HCT116 (cell line): ENCODE data around the gene LRRC2. TPM values are rescaled to one million over a fixed set of nuclear protein-coding genes. Genes with fewer than 3 reads are reported as not detected.

Experiments
- ATAC-seq: fragments of 200-7000 bp; cut with Tn5 transposase; 2 replicates; pipeline ENCODE4 v1.9.1; 2020; ENCODE audit warnings: mild to moderate bottlenecking, moderate library complexity
- BruUV-seq: library from RNA; stranded (reverse); fragments of 400-500 nt; replicated peaks from 2 replicates; lab custom pipeline; 2021; lab: Mats Ljungman, UMichigan
- CTCF ChIA-PET: fragments of 300-600 bp; sonication (Branson Sonifier 250); formaldehyde crosslinking; loops from one replicate; lab custom pipeline; 2021; ENCODE audit warnings: antibody characterized with exemption; lab: Charles Lee
- POLR2A ChIA-PET: fragments of 300-600, 350-600 bp; sonication (Branson Sonifier 250); formaldehyde crosslinking; loops from one replicate; lab custom pipeline; 2021; ENCODE audit warnings: antibody characterized with exemption; lab: Charles Lee
- RAD21 ChIA-PET, 2 experiments: fragments of 300-600 bp; sonication (Branson Sonifier 250); formaldehyde crosslinking; loops; one replicate each; lab custom pipeline; 2023; ENCODE audit warnings: low total read pairs in 2 of 2; ENCODE audit not compliant: uncharacterized antibody in 2 of 2, unreplicated experiment in 2 of 2, low non-redundant PET in 1 of 2; lab: Charles Lee
- DNase-seq: peaks from one replicate; pipeline ENCODE4 v3.0.0-alpha.2; 2010; ENCODE audit warnings: low read depth, low spot score
- H2AFZ ChIP-seq: fragments of 200-600 bp; shearing (Covaris generic), sonication (generic); 2 replicates; pipeline ENCODE4 v1.6.1; 2017; ENCODE audit warnings: low read depth, mixed run types, mixed read lengths, antibody characterized with exemption, low read length; ENCODE audit not compliant: poor library complexity, severe bottlenecking
- H3K27ac ChIP-seq: 2 replicates; pipeline ENCODE4 v1.5.1; 2012; ENCODE audit warnings: low read depth, low read length
- H3K27me3 ChIP-seq: fragments of 200-600 bp; sonication (generic); 2 replicates; pipeline ENCODE4 v1.6.1; 2016; ENCODE audit warnings: mixed run types, low read length, mixed read lengths; ENCODE audit not compliant: insufficient read depth
- H3K36me3 ChIP-seq, 2 experiments: fragments of 200-500 bp in 1 of 2; fragments of 200-600 bp in 1 of 2; sonication (Bioruptor generic) in 1 of 2; sonication (generic) in 1 of 2; 2 replicates each; pipeline versions ENCODE4 v1.5.1 to v1.6.1; 2014 to 2016; ENCODE audit warnings: low read length in 2 of 2, inconsistent platforms in 1 of 2, mixed read lengths in 1 of 2, mixed run types in 1 of 2; ENCODE audit not compliant: insufficient read depth in 2 of 2, control insufficient read depth in 1 of 2
- H3K4me1 ChIP-seq, 2 experiments: fragments of 200-600 bp in 1 of 2; sonication (generic) in 1 of 2; 2 replicates each; pipeline versions ENCODE4 v1.5.1 to v1.6.1; 2012 to 2017; ENCODE audit warnings: low read length in 2 of 2, inconsistent platforms in 1 of 2, mild to moderate bottlenecking in 1 of 2, mixed read lengths in 1 of 2, mixed run types in 1 of 2, moderate library complexity in 1 of 2; ENCODE audit not compliant: insufficient read depth in 2 of 2, control insufficient read depth in 1 of 2
- H3K4me2 ChIP-seq: fragments of 200-600 bp; sonication (generic); 2 replicates; pipeline ENCODE4 v1.6.1; 2017; ENCODE audit warnings: mixed run types, low read length, mixed read lengths
- H3K4me3 ChIP-seq, 2 experiments: fragments of 200-600 bp in 1 of 2; sonication (generic) in 1 of 2; replicated peaks in 1 of 2; 2 replicates each; pipeline ENCODE4 v1.5.1; 2011 to 2016; ENCODE audit warnings: low read length in 2 of 2, control low read depth in 1 of 2, low read depth in 1 of 2, mild to moderate bottlenecking in 1 of 2, mixed read lengths in 1 of 2, mixed run types in 1 of 2
- H3K79me2 ChIP-seq: fragments of 200-600 bp; sonication (generic); 2 replicates; pipeline ENCODE4 v1.6.1; 2017; ENCODE audit warnings: mild to moderate bottlenecking, mixed run types, low read length, moderate library complexity, mixed read lengths; ENCODE audit not compliant: insufficient read depth
- H3K9ac ChIP-seq: fragments of 200-600 bp; sonication (generic); 2 replicates; pipeline ENCODE4 v1.6.1; 2016; ENCODE audit warnings: low read length, mixed read lengths
- H3K9me2 ChIP-seq: fragments of 200-600 bp; sonication (generic), shearing (Covaris generic); 2 replicates; pipeline ENCODE4 v1.6.1; 2017; ENCODE audit warnings: mixed run types, mild to moderate bottlenecking, moderate library complexity; ENCODE audit not compliant: insufficient read depth
- H3K9me3 ChIP-seq, 2 experiments: fragments of 200-500 bp in 1 of 2; fragments of 200-600 bp in 1 of 2; sonication (Bioruptor generic) in 1 of 2; sonication (generic) in 1 of 2; 2 replicates each; pipeline ENCODE4 v1.6.1; 2014 to 2017; ENCODE audit warnings: low read length in 2 of 2, mixed read lengths in 2 of 2, inconsistent platforms in 1 of 2, low read depth in 1 of 2, mild to moderate bottlenecking in 1 of 2, mixed run types in 1 of 2, moderate library complexity in 1 of 2; ENCODE audit not compliant: control insufficient read depth in 1 of 2, insufficient read depth in 1 of 2
- H4K20me1 ChIP-seq: fragments of 200-600 bp; sonication (generic), shearing (Covaris generic); 2 replicates; pipeline ENCODE4 v1.6.1; 2017; ENCODE audit warnings: mixed run types, mild to moderate bottlenecking, moderate library complexity; ENCODE audit not compliant: insufficient read depth
- CBX3 ChIP-seq: IDR thresholded peaks from 2 replicates; pipeline ENCODE4 v1.6.1; 2012; ENCODE audit warnings: low read depth
- CEBPB ChIP-seq: IDR thresholded peaks from 2 replicates; pipeline ENCODE4 v1.6.1; 2012; ENCODE audit warnings: low read depth
- ELF1 ChIP-seq: IDR thresholded peaks from 2 replicates; pipeline ENCODE4 v1.6.1; 2012; ENCODE audit warnings: low read depth, borderline replicate concordance
- EZH2 ChIP-seq: fragments of 200-600 bp; sonication (generic); IDR thresholded peaks from 2 replicates; pipeline ENCODE4 v1.6.1; 2017; ENCODE audit warnings: antibody characterized with exemption, mixed run types
- EZH2phosphoT487 ChIP-seq: fragments of 200-600 bp; IDR thresholded peaks from 2 replicates; pipeline ENCODE4 v1.6.1; 2018; ENCODE audit warnings: antibody characterized with exemption, borderline replicate concordance
- FOSL1 ChIP-seq: IDR thresholded peaks from 2 replicates; pipeline ENCODE4 v1.6.1; 2012; ENCODE audit warnings: low read depth
- RAD21 ChIP-seq: IDR thresholded peaks from 2 replicates; pipeline ENCODE4 v1.6.1; 2012; ENCODE audit warnings: low read depth, mild to moderate bottlenecking
- TCF7L2 ChIP-seq: IDR thresholded peaks from 2 replicates; pipeline ENCODE4 v1.7.0; 2011; ENCODE audit warnings: borderline replicate concordance, inconsistent platforms; ENCODE audit not compliant: insufficient read depth, insufficient read length; ENCODE audit errors: extremely low read depth
- YY1 ChIP-seq: IDR thresholded peaks from 2 replicates; pipeline ENCODE4 v1.6.1; 2011; ENCODE audit warnings: low read length, low read depth, moderate library complexity, mild to moderate bottlenecking; ENCODE audit not compliant: insufficient replicate concordance; ENCODE audit errors: extremely low read depth
- intact Hi-C: fragments of 100-400 bp; cut with micrococcal nuclease; formaldehyde crosslinking; loops from 2 replicates; pipeline ENCODE4 v1.10.0; 2022
- total RNA-seq: library from RNA; stranded (reverse); gene quantifications from one replicate; pipeline ENCODE4 v1.2.1, GENCODE V29; 2021; ENCODE audit not compliant: unreplicated experiment

LRRC2 gene
- total RNA-seq, 1 experiment from 2014 or later, result not detected

- TF ChIP-seq FOSL1 (no peak), TCF7L2 (no peak), CBX3 (no peak), YY1 (no peak), RAD21 (no peak), CEBPB (no peak)
- TF ChIP-seq, all 23 proteins: peak for 0
These were observed 45.6 kb downstream of the LRRC2 start (continued) for GRCh38 chr3:46520531-46520930.

GRCh38 chr3:46519952-46520351 lies 46.1 kb downstream of the LRRC2 start:
- no TSS peak for BruUV-seq
- Histone ChIP-seq H3K27me3 (no peaks in the 10 kb centered on the region), H3K4me1 (peaks cover 20 to 31% of the 10 kb centered on the region in 2 experiments), H2AFZ (peak overlapping the region; percentile 5), H3K9me2 (no peaks in the 10 kb centered on the region), H3K9me3 (no peaks in the 10 kb centered on the region), H3K79me2 (no peaks in the 10 kb centered on the region), H3K36me3 (no peaks in the 10 kb centered on the region), H3K9ac (no peak overlapping the region), H3K4me2 (no peak overlapping the region), H3K4me3 (no peak overlapping the region), H4K20me1 (no peaks in the 10 kb centered on the region), H3K27ac (no peak overlapping the region)
- ChIA-PET CTCF (interaction anchor here (1.4 kb wide), 1 partner anchor 31 kb away, joined by 5 read pairs; no protein-coding TSS in a partner anchor), POLR2A (no interaction called here), RAD21 (no interaction called here)
- TF ChIP-seq EZH2phosphoT487 (no peak), CEBPB (no peak), EZH2 (no peak), CBX3 (no peak), ELF1 (no peak)
- intact Hi-C loops, result no loop called here
- ATAC-seq (no peak), DNase-seq (no peak)
